Measurements from ENCODE around the gene KDM4B.

Gene KDM4B

DNA sequence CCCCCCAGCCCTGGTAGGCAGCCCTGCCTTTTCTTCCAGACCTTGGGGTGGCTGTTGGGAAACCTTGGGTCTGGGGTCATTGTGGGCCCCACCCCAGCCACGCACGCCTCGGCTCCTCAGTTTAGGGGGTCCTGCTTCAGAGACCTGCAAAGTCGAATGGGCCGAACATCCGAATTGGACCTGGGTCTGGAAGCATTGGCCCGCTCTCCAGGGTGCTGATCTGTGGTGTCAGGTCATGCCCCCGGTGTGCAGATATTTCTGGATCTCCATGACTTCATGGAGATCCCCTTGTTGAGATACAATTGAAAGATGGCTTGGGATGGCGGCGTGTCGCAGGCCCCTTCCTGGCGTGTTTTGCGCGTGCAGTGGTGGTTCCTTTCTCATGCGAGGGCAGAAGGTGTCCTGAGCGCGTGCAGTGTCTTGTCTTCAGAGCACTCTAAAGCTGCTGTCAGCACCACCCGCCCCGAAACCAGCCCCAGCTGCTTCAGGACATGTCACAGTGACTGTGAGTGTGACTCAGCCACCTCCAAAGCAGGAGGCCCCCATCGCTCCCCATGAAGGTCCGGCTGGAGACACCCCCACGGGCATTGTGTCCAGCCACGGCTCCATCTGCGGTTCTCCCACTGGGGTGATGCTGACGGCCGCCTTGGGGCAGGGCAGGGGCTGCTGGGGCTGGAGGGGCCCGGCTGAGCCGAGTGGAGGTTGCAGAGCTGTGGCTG is 112.7 kb downstream of the KDM4B start:
- TF ChIP-seq, protein P1, sequence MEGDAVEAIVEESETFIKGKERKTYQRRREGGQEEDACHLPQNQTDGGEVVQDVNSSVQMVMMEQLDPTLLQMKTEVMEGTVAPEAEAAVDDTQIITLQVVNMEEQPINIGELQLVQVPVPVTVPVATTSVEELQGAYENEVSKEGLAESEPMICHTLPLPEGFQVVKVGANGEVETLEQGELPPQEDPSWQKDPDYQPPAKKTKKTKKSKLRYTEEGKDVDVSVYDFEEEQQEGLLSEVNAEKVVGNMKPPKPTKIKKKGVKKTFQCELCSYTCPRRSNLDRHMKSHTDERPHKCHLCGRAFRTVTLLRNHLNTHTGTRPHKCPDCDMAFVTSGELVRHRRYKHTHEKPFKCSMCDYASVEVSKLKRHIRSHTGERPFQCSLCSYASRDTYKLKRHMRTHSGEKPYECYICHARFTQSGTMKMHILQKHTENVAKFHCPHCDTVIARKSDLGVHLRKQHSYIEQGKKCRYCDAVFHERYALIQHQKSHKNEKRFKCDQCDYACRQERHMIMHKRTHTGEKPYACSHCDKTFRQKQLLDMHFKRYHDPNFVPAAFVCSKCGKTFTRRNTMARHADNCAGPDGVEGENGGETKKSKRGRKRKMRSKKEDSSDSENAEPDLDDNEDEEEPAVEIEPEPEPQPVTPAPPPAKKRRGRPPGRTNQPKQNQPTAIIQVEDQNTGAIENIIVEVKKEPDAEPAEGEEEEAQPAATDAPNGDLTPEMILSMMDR (IDR thresholded peaks at IDR 0.05): no peak

DNA sequence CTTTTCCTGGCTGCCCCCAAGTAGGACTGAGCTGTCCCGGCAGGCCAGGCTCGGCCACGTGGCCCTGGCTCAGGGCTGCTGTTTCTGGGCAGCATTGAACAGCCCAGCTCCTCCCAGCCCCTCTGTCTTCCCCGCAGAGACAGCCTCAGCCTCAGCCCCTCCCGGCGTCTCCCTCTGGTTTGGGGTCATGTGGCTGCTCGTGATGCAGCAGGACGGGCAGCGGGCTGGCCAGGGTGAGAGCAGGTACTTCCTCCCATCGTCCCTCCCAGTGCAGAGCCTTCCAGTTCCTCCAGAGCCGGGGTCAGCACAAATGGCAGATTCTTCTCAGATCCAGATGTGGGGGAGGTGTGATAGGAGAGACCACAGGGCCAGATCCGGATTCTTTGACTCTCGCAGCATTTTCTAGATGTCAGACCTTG is 114.6 kb downstream of the KDM4B start:
- TF ChIP-seq, protein P1 (IDR thresholded peaks at IDR 0.05): no peak

DNA sequence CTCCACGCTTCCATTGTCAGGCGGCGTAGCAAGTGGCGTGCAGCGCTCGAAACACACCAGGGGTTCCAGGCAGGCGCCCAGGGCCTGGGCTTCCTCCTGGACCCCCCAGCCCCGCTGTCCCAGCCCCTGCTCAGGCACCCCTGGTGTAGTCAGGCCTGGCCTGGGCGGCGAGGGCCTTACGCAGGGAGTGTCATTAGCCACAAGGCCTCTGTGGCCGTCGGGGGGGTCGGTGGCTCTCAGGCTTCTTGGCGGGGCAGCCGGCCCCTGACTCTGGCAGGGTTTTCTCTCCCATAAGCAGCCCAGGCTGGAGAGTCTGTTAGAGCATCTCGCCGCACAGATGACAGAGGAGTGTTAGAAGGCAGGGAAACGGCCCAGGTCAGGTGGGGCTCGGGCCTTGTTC is 116.7 kb downstream of the KDM4B start:
- TF ChIP-seq, protein P1 (IDR thresholded peaks at IDR 0.05): no peak

DNA sequence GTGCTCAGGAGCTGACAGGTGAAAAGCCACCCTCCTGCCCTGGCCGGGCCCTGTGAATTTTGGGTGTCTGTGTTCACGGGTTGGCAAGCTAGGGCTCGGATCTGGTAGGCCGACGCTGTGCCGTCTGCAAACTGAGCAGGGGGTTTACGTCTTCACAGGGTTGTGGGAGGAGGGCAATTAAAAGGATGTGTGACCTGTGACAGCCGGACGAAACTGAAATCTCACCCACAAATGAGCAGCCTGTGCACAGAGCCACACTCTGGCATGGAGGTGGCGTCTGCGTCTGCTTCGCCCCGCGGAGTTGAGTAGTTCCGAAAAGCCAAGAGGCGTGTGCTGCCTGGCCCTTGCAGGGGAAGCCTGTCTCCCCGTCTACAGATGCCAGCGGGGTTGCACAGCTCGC is 117.3 kb downstream of the KDM4B start:
- TF ChIP-seq, protein P1 (IDR thresholded peaks at IDR 0.05): no peak

DNA sequence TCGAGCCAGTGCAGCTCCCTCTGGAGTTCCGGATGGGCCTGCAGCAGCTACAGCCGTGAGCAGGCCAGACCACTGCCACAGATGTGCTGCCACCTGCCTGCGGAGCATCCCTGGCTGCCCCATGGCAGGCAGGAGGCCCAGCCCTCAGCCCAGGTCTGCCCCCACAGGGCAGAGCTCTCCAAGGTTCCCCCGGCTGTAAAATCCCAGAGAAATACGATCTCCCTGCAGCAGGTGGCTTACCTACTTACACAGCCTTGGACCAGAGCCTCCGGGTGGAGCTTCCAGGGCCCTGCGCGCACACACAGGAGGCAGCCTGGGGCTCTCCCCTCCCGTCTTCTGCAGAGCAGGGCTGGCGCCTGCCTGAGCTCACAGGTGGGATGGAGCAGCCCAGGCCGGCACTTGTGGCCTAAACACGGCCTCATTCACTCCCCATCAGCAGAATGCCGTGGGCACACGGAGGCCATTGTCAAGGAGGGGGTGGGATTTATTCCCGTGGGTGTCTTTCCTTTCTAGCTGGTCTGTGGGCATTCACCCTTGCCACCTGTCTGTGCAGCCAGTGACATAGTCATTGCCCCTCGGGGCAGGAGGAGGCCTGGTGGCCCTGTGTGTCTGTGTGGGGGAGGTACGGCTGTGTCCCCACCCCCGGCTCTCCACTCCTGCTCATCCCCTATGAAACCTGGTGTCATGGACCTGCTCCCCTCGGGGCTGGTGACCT is 118.0 kb downstream of the KDM4B start:
- TF ChIP-seq, protein P1 (IDR thresholded peaks at IDR 0.05): no peak

DNA sequence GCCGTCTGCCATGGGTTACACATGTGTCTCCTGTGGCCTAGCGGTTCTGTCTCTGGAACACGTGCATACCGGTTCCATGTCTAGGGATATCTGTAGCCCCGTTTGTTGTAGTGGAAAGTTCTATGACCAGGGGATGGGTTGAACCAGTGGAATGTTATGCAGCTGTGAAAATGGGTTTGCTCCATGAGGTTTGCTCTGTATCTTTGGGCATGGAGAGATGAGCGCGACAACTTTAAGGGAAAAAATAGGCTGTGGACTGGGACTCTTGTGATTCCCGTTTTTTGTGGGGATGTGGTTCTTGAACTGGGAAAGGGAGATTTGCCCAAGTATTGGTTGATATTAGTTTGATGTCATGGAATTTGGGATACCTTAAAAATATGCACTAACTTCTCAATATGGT is 120.4 kb downstream of the KDM4B start:
- TF ChIP-seq, protein P1 (IDR thresholded peaks at IDR 0.05): no peak

DNA sequence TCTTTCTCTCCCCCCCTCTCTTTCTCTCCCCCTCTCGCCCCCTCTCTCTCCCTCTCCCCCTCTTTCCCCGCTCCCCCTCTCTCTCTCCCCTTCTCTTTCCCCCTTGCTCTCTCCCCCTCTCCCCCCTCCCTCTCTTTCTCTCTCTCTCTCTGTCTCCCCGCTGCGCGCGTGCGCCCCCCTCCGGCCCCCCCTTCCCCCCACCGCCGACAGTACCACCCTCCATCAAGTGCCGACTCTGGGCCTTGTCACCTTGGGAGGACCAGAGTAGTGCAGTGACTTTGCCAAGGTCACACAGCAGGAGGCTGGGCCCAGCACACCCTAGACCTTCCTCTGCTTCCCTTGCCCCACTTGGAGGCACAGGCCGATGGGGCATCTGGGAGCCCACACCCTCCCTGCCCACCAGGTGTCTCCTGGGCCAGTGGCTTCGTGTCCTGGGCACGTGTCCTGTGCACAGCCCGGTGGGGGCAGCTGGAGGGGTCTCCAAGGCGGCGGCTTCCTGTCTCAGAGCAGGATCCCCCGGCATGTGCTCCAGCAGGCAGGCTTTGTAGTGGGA is 121.6 kb downstream of the KDM4B start:
- TF ChIP-seq, protein P1 (IDR thresholded peaks at IDR 0.05): no peak
